Omental fat pad (tissue), 4 donors: ENCODE results near the gene TUBGCP6. TPM values are rescaled to one million over a fixed set of nuclear protein-coding genes. Genes with fewer than 3 reads are reported as not detected.

Experiments
- ATAC-seq: fragments of 150-250 bp; one replicate; pipeline ENCODE4 v1.9.1; 2016; ENCODE audit warnings: mild to moderate bottlenecking, moderate library complexity; ENCODE audit not compliant: low FRiP score
- DNase-seq: peaks from one replicate; pipeline ENCODE4 v3.0.0-alpha.2; 2019; ENCODE audit warnings: low spot score
- CTCF ChIP-seq, 3 donors: fragments of 450-650 bp; IDR thresholded peaks; one replicate each; pipeline ENCODE4 v1.5.1; 2016 to 2017; ENCODE audit warnings: antibody characterized with exemption in 3 of 3, mild to moderate bottlenecking in 3 of 3, moderate library complexity in 2 of 3
- total RNA-seq, 4 donors: library from RNA; depleted of rRNA; stranded (reverse); fragments of >200 nt; gene quantifications; one replicate each; pipeline ENCODE4 v1.1.0, GENCODE V29; 2016

TUBGCP6 gene
- total RNA-seq, 4 donors from 2014 or later, result 32.7 to 52.2 (median 33.5) TPM

GRCh38 chr22:50229370-50229769, 15.5 kb downstream of the TUBGCP6 start:
- TF ChIP-seq CTCF (IDR thresholded peaks at IDR 0.05), result no peak
- ATAC-seq (no peak), DNase-seq (no peak)

- DNase-seq (no peak), ATAC-seq (no peak)
- no peak for TF ChIP-seq CTCF (IDR thresholded peaks at IDR 0.05)
These were observed 16.5 kb downstream of the TUBGCP6 start for GRCh38 chr22:50228366-50228765.

- no peak for DNase-seq
- TF ChIP-seq CTCF (IDR thresholded peaks at IDR 0.05), result no peak
- no peak for ATAC-seq
These were observed 17.1 kb downstream of the TUBGCP6 start for GRCh38 chr22:50227579-50228215.

- ATAC-seq (no peak), DNase-seq (no peak)
- no peak for TF ChIP-seq CTCF (IDR thresholded peaks at IDR 0.05)
These were observed 18.0 kb downstream of the TUBGCP6 start for GRCh38 chr22:50226875-50227165.

GRCh38 chr22:50226063-50226874, 18.6 kb downstream of the TUBGCP6 start:
- DNase-seq, result no peak
- TF ChIP-seq CTCF (IDR thresholded peaks at IDR 0.05), result no peak
- no peak for ATAC-seq

GRCh38 chr22:50225200-50225969, 19.4 kb downstream of the TUBGCP6 start:
- TF ChIP-seq CTCF (IDR thresholded peaks at IDR 0.05), result no peak
- ATAC-seq (no peak), DNase-seq (no peak)
